ENCODE measurements around the gene BOLA3.

- TF ChIP-seq RAD21 (IDR thresholded peaks at IDR 0.05) (no peak), REST (IDR thresholded peaks at IDR 0.05) (no peak), CTCF (IDR thresholded peaks at IDR 0.05; ENCODE audit: low read depth, low read length, missing input control) (no peak), MAX (IDR thresholded peaks at IDR 0.05) (no peak), ZBTB33 (IDR thresholded peaks at IDR 0.05) (no peak), TAF1 (conservative IDR thresholded peaks at IDR 0.05) (no peak), YY1 (IDR thresholded peaks at IDR 0.05) (no peak), RXRA (IDR thresholded peaks at IDR 0.05) (no peak), NR2F2 (IDR thresholded peaks at IDR 0.05) (no peak)
Observed at GRCh38 chr2:74149247-74149525, 1.5 kb upstream of the BOLA3 start.

Measured in liver (tissue), 3 donors.